ENCODE data around the gene FMNL3.

GRCh38 chr12:49635656-49636055 is 71.5 kb downstream of the FMNL3 start:
- TF ChIP-seq SP1 (IDR thresholded peaks at IDR 0.05) = no peak
- no peak for TF ChIP-seq ZNF384 (IDR thresholded peaks at IDR 0.05)
- no peak for TF ChIP-seq BHLHE40 (IDR thresholded peaks at IDR 0.05; ENCODE audit: borderline replicate concordance)
- TF ChIP-seq FOXA1 (IDR thresholded peaks at IDR 0.05) = no peak
- TF ChIP-seq L3MBTL2 (conservative IDR thresholded peaks at IDR 0.05) = no peak
- no peak for TF ChIP-seq LEF1 (IDR thresholded peaks at IDR 0.05; ENCODE audit: borderline replicate concordance)
